Left ventricle myocardium inferior (tissue), 1 donor: ENCODE data around the gene GRIK3. TPM values are rescaled to one million over a fixed set of nuclear protein-coding genes. Genes with fewer than 3 reads are reported as not detected.
"Not testable (repeated sequence)": the region's sequence is repeated elsewhere in the genome, so short reads cannot be mapped to it uniquely, and the experiment has no call there.

Experiments
- DNase-seq: peaks from one replicate; pipeline ENCODE4 v3.0.0-alpha.2; 2020
- H3K27ac ChIP-seq: fragments of 200-600 bp; replicated peaks from 2 replicates; pipeline ENCODE4 v1.8.0; 2021
- H3K27me3 ChIP-seq: fragments of 200-600 bp; 2 replicates; pipeline ENCODE4 v1.8.0; 2021; ENCODE audit warnings: low read depth
- H3K36me3 ChIP-seq: fragments of 200-600 bp; 2 replicates; pipeline ENCODE4 v1.8.0; 2021
- H3K4me1 ChIP-seq: fragments of 200-600 bp; 2 replicates; pipeline ENCODE4 v1.8.0; 2021
- H3K4me3 ChIP-seq: fragments of 200-600 bp; 2 replicates; pipeline ENCODE4 v1.8.0; 2021; ENCODE audit warnings: mild to moderate bottlenecking, moderate library complexity
- H3K9me3 ChIP-seq: fragments of 200-600 bp; replicated peaks from 2 replicates; pipeline ENCODE4 v1.8.0; 2021
- intact Hi-C: fragments of 100-400 bp; cut with micrococcal nuclease; formaldehyde crosslinking; loops from one replicate; pipeline ENCODE4 v1.11.0; 2022
- total RNA-seq: library from RNA; stranded (reverse); fragmentation: NEBNext Ultra II Directional; extraction: Animal tissue kit (Norgen Biotek cat#: 25700); gene quantifications from one replicate; pipeline ENCODE4 v1.2.1, GENCODE V29; 2021
- TF ChIP-seq, protein P1 (sequence below): fragments of 200-600 bp; IDR thresholded peaks from 2 replicates; pipeline ENCODE4 v1.8.0; 2021; ENCODE audit warnings: antibody characterized with exemption, mild to moderate bottlenecking, borderline replicate concordance
- donor health status: DM: no; HTN: yes; CAD: no; lungs with severe emphysema.

GRIK3 gene
- total RNA-seq, 1 donor from 2014 or later, result 0.55 TPM

DNA sequence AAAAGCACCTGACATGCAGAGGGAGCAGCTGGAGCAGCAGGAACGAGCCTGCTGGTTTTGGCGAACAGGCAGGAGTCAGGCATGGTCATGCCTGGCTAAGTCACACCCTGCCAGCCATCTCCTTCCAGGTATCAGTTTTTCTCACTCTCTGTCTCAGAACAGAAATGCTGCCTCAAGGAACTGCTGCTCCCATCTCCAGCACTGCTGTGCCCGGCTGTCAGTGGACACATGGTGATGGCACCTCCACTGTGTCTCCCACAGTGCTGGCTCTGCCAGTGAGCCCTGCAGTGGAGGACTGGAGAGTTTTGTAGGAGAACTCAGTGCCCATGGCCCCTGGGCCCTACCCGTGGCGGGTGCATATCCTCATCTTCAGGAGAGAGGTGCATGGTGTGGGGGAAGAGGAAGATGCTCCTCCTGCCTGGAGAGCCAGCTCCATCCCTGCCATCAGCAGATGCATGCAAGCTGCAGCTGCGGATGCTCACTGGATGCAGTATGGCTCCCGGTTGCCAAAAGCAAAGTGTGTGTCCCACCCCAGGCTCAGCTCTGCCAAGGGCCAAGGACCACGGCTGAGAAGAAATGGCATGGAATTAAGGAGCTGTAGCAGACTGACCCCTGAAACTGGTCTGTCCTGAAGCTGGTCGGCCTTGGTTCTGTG lies 114.7 kb downstream of the GRIK3 start:
- TF ChIP-seq, protein P1, sequence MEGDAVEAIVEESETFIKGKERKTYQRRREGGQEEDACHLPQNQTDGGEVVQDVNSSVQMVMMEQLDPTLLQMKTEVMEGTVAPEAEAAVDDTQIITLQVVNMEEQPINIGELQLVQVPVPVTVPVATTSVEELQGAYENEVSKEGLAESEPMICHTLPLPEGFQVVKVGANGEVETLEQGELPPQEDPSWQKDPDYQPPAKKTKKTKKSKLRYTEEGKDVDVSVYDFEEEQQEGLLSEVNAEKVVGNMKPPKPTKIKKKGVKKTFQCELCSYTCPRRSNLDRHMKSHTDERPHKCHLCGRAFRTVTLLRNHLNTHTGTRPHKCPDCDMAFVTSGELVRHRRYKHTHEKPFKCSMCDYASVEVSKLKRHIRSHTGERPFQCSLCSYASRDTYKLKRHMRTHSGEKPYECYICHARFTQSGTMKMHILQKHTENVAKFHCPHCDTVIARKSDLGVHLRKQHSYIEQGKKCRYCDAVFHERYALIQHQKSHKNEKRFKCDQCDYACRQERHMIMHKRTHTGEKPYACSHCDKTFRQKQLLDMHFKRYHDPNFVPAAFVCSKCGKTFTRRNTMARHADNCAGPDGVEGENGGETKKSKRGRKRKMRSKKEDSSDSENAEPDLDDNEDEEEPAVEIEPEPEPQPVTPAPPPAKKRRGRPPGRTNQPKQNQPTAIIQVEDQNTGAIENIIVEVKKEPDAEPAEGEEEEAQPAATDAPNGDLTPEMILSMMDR, result no peak
- H3K9me3 ChIP-seq, result no peaks in the 10 kb centered on the region
- H3K4me3 ChIP-seq, result no peak overlapping the region
- no peaks in the 10 kb centered on the region for H3K36me3 ChIP-seq
- H3K27ac ChIP-seq, result no peak overlapping the region
- peaks cover 90% of the 10 kb centered on the region for H3K27me3 ChIP-seq
- intact Hi-C loops, result no loop called here
- no peaks in the 10 kb centered on the region for H3K4me1 ChIP-seq
- DNase-seq, result no peak

- no peak for DNase-seq
- peaks cover 97% of the 10 kb centered on the region for H3K27me3 ChIP-seq
- intact Hi-C loops, result no loop called here
Measured at GRCh38 chr1:36918604-36919003, 115.7 kb downstream of the GRIK3 start.

GRCh38 chr1:36916542-36916941 lies 117.8 kb downstream of the GRIK3 start:
- DNase-seq, intact Hi-C loops, H3K4me1 ChIP-seq, H3K9me3 ChIP-seq, H3K4me3 ChIP-seq, H3K36me3 ChIP-seq, H3K27ac ChIP-seq: not testable (repeated sequence)
- H3K27me3 ChIP-seq, result peaks cover 96% of the 10 kb centered on the region

More at GRCh38 chr1:36918604-36919003, 115.7 kb downstream of the GRIK3 start:
- Histone ChIP-seq H3K4me1 (no peaks in the 10 kb centered on the region), H3K4me3 (no peak overlapping the region), H3K9me3 (no peaks in the 10 kb centered on the region), H3K27ac (no peak overlapping the region), H3K36me3 (no peaks in the 10 kb centered on the region)
- TF ChIP-seq, protein P1, result no peak

GRCh38 chr1:36913484-36914060 lies 120.7 kb downstream of the GRIK3 start:
- Histone ChIP-seq H3K36me3 (no peaks in the 10 kb centered on the region), H3K27me3 (peaks cover 93% of the 10 kb centered on the region), H3K9me3 (no peaks in the 10 kb centered on the region), H3K27ac (no peak overlapping the region), H3K4me1 (no peaks in the 10 kb centered on the region), H3K4me3 (no peak overlapping the region)
- TF ChIP-seq, protein P1, result no peak
- intact Hi-C loops, result no loop called here
- no peak for DNase-seq

GRCh38 chr1:36913016-36913415 lies 121.3 kb downstream of the GRIK3 start:
- Histone ChIP-seq H3K27ac (no peak overlapping the region), H3K27me3 (peaks cover 91% of the 10 kb centered on the region), H3K4me1 (no peaks in the 10 kb centered on the region), H3K36me3 (no peaks in the 10 kb centered on the region), H3K9me3 (no peaks in the 10 kb centered on the region), H3K4me3 (no peak overlapping the region)
- intact Hi-C loops, result no loop called here
- TF ChIP-seq, protein P1, result no peak
- no peak for DNase-seq

- TF ChIP-seq, protein P1, result no peak
- no peak overlapping the region for H3K4me3 ChIP-seq
- peaks cover 91% of the 10 kb centered on the region for H3K27me3 ChIP-seq
- H3K9me3 ChIP-seq, result no peaks in the 10 kb centered on the region
- H3K27ac ChIP-seq, result no peak overlapping the region
- intact Hi-C loops, result no loop called here
- H3K36me3 ChIP-seq, result no peaks in the 10 kb centered on the region
- no peaks in the 10 kb centered on the region for H3K4me1 ChIP-seq
- DNase-seq, result no peak
Measured at GRCh38 chr1:36912365-36912865, 121.9 kb downstream of the GRIK3 start.
